PFSK-1 (cell line): ENCODE measurements around the gene INPP4B.

Experiments used
- FOXP2 ChIP-seq: optimal IDR thresholded peaks from 2 replicates; pipeline ENCODE3; 2011; ENCODE audit warnings: borderline replicate concordance, control low read depth, inconsistent platforms; ENCODE audit not compliant: insufficient read depth; ENCODE audit errors: extremely low read length, extremely low read depth
- POLR2AphosphoS5 ChIP-seq: IDR thresholded peaks from 2 replicates; pipeline ENCODE4 v1.6.1; 2012; ENCODE audit warnings: low read depth, mild to moderate bottlenecking, control low read depth, low read length, moderate library complexity
- SIN3A ChIP-seq: IDR thresholded peaks from 2 replicates; pipeline ENCODE4 v1.6.1; 2012; ENCODE audit warnings: mild to moderate bottlenecking, low read length, moderate library complexity, borderline replicate concordance; ENCODE audit not compliant: insufficient read depth
- TAF1 ChIP-seq: IDR thresholded peaks from 2 replicates; pipeline ENCODE4 v1.6.1; 2012; ENCODE audit warnings: low read length, control low read depth, borderline replicate concordance; ENCODE audit not compliant: insufficient read depth
- TF ChIP-seq, protein P1 (sequence below), 2 experiments: IDR thresholded peaks; 2 replicates each; pipeline versions ENCODE4 v1.6.1 to v1.8.0; 2011 to 2012; ENCODE audit warnings: low read depth in 2 of 2, low read length in 2 of 2, control low read depth in 1 of 2, inconsistent platforms in 1 of 2, mild to moderate bottlenecking in 1 of 2, moderate library complexity in 1 of 2; ENCODE audit not compliant: insufficient read depth in 1 of 2

INPP4B gene

GRCh38 chr4:142292231-142292630, 553.9 kb downstream of the INPP4B start:
- TF ChIP-seq POLR2AphosphoS5, result no peak
- TF ChIP-seq, protein P1, sequence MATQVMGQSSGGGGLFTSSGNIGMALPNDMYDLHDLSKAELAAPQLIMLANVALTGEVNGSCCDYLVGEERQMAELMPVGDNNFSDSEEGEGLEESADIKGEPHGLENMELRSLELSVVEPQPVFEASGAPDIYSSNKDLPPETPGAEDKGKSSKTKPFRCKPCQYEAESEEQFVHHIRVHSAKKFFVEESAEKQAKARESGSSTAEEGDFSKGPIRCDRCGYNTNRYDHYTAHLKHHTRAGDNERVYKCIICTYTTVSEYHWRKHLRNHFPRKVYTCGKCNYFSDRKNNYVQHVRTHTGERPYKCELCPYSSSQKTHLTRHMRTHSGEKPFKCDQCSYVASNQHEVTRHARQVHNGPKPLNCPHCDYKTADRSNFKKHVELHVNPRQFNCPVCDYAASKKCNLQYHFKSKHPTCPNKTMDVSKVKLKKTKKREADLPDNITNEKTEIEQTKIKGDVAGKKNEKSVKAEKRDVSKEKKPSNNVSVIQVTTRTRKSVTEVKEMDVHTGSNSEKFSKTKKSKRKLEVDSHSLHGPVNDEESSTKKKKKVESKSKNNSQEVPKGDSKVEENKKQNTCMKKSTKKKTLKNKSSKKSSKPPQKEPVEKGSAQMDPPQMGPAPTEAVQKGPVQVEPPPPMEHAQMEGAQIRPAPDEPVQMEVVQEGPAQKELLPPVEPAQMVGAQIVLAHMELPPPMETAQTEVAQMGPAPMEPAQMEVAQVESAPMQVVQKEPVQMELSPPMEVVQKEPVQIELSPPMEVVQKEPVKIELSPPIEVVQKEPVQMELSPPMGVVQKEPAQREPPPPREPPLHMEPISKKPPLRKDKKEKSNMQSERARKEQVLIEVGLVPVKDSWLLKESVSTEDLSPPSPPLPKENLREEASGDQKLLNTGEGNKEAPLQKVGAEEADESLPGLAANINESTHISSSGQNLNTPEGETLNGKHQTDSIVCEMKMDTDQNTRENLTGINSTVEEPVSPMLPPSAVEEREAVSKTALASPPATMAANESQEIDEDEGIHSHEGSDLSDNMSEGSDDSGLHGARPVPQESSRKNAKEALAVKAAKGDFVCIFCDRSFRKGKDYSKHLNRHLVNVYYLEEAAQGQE (IDR thresholded peaks at IDR 0.05; ENCODE audit: insufficient read depth in 1 of 2, low read depth in 2 of 2, low read length in 2 of 2), result no peak
- TF ChIP-seq TAF1, result no peak
- TF ChIP-seq SIN3A, result no peak
- no peak for TF ChIP-seq FOXP2

- TF ChIP-seq POLR2AphosphoS5 (no peak), TAF1 (no peak), SIN3A (no peak), FOXP2 (no peak)
- TF ChIP-seq, protein P1 (IDR thresholded peaks at IDR 0.05; ENCODE audit: insufficient read depth in 1 of 2, low read depth in 2 of 2, low read length in 2 of 2), result no peak
Measured at GRCh38 chr4:142291299-142292050, 554.6 kb downstream of the INPP4B start.

DNA sequence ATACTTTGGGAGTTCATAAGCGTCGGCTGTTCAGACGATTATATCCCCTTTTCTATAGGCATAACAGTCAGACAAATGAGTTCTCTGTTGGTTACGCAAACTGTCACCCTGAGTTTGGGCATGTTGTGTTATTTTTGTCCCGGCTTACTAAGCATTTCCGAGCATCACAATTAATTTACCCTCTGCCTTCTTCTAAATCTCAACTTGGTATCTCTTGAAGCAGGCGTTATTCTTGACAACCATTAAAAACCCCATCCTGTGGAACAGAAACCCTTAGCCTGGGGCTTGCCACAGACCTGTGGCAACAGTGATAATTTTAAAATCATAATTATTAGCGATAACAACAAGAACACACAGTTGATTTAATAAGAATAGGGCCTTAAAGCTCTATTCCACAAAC, 558.7 kb downstream of the INPP4B start:
- TF ChIP-seq, protein P1 (IDR thresholded peaks at IDR 0.05; ENCODE audit: insufficient read depth in 1 of 2, low read depth in 2 of 2, low read length in 2 of 2), result no peak
- TF ChIP-seq TAF1 (no peak), FOXP2 (no peak), SIN3A (no peak), POLR2AphosphoS5 (no peak)

GRCh38 chr4:142285222-142285583, 560.9 kb downstream of the INPP4B start:
- TF ChIP-seq POLR2AphosphoS5, result no peak
- TF ChIP-seq FOXP2, result no peak
- TF ChIP-seq, protein P1 (IDR thresholded peaks at IDR 0.05; ENCODE audit: insufficient read depth in 1 of 2, low read depth in 2 of 2, low read length in 2 of 2), result no peak
